Stomach (tissue), 9 donors: ENCODE results near the gene OXNAD1. TPM values are rescaled to one million over a fixed set of nuclear protein-coding genes. Genes with fewer than 3 reads are reported as not detected.

ENCODE experiments used
- DNase-seq, 2 donors: peaks; one replicate each; pipeline versions ENCODE4 v3.0.0 to v3.0.0-alpha.2; 2013 to 2019
- H3K27ac ChIP-seq, 5 donors: fragments of 200-600 bp in 4 of 5; sonication (generic) in 4 of 5; one replicate each; pipeline ENCODE4 v1.5.1; 2013 to 2019; ENCODE audit warnings: mild to moderate bottlenecking in 1 of 5, moderate library complexity in 1 of 5
- H3K27me3 ChIP-seq, 3 donors: fragments of 200-600 bp; sonication (generic); one replicate each; pipeline ENCODE4 v1.5.1; 2017 to 2019; ENCODE audit warnings: mixed run types in 1 of 3
- H3K36me3 ChIP-seq, 4 donors: fragments of 200-600 bp; sonication (generic); 1 replicate in 3 of 4; 2 replicates in 1 of 4; pipeline ENCODE4 v1.5.1; 2016 to 2019
- H3K4me1 ChIP-seq, 4 donors: fragments of 200-600 bp; sonication (generic); one replicate each; pipeline ENCODE4 v1.5.1; 2016 to 2019
- H3K4me3 ChIP-seq, 4 donors: fragments of 200-600 bp; sonication (generic) in 3 of 4; one replicate each; pipeline ENCODE4 v1.5.1; 2016 to 2019; ENCODE audit warnings: mild to moderate bottlenecking in 1 of 4
- H3K9me3 ChIP-seq, 4 donors: fragments of 200-600 bp; sonication (generic); one replicate each; pipeline ENCODE4 v1.5.1; 2016 to 2019
- EP300 ChIP-seq: sonication (generic); formaldehyde crosslinking; IDR thresholded peaks from one replicate; pipeline ENCODE4 v1.6.1; 2017; ENCODE audit warnings: antibody characterized with exemption
- POLR2A ChIP-seq, 4 donors: fragments of 450-650 bp; IDR thresholded peaks; one replicate each; pipeline ENCODE4 v1.6.1; 2016; ENCODE audit warnings: antibody characterized with exemption in 4 of 4, control low read depth in 2 of 4, mild to moderate bottlenecking in 1 of 4, moderate library complexity in 1 of 4
- POLR2AphosphoS5 ChIP-seq, 3 donors: sonication (generic); formaldehyde crosslinking; IDR thresholded peaks; one replicate each; pipeline ENCODE4 v1.6.1; 2016; ENCODE audit warnings: antibody characterized with exemption in 3 of 3
- WGBS, 5 donors: extraction: QIAGEN DNeasy Blood & Tissue Kit in 3 of 5; methylation state at CpG; one replicate each; pipeline versions ENCODE4 v1.1.5 to v1.1.7; 2013 to 2018; 5-methylcytosine and 5-hydroxymethylcytosine counted together
- intact Hi-C: fragments of 100-400 bp; cut with DNase I; formaldehyde crosslinking; loops from one replicate; pipeline ENCODE4 v1.15.1; 2023; ENCODE audit warnings: low total_unique reads
- polyA plus RNA-seq, 3 donors: library from polyadenylated mRNA; stranded (reverse); fragments of 200-250 nt; gene quantifications; one replicate each; pipeline ENCODE4 v1.2.3, GENCODE V29; 2013
- total RNA-seq, 5 donors: library from RNA; depleted of rRNA; stranded (reverse); fragments of >200 nt; gene quantifications; one replicate each; pipeline versions ENCODE4 v1.1.0 to v1.2.3, GENCODE V29; 2014 to 2016
- TF ChIP-seq, protein P1 (sequence below), 7 experiments: fragments of 450-650 bp in 4 of 7; fragments of 200-600 bp in 3 of 7; sonication (generic) in 3 of 7; IDR thresholded peaks; one replicate each; pipeline ENCODE4 v1.5.1; 2016 to 2019; ENCODE audit warnings: antibody characterized with exemption in 7 of 7, control low read depth in 2 of 7, mild to moderate bottlenecking in 1 of 7
- donor health status: healthy with polysubstance abuse.
- donor health status: Bipolar disorder and iron deficiency.
- donor health status: healthy.

OXNAD1 gene
- total and polyA plus RNA-seq, 8 donors, result 5.5 to 51.3 (median 7.6) TPM

DNA sequence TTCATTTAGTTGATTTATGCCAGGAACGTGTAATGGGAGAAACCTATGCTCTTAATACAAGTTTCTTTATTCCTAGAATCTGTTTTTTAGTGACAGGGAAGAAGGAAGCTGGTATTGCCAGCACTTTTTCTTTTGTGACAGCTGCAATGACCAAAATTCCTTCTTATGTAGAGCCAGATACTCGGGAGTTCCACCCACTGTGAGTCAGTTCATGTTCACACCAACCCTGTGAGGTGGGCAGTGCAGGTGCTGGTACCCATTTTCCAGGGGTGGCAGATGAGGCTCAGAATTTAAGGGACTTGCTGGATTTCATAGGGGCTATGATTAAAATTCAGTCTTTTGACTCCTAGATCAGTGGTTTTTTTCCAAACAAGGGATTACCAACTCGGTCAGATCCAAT lies 34.7 kb downstream of the OXNAD1 start:
- intact Hi-C loops, result no loop called here
- no peak for DNase-seq
- H3K9me3 ChIP-seq, result no peaks in the 10 kb centered on the region
- 82 to 85% (median 83%) methylated on average over 3 of the region's 3 CpGs for WGBS, 5 donors
- no peak overlapping the region for H3K4me3 ChIP-seq
- TF ChIP-seq POLR2A (IDR thresholded peaks at IDR 0.05), result no peak
- no peak for TF ChIP-seq POLR2AphosphoS5 (IDR thresholded peaks at IDR 0.05)
- no peak for TF ChIP-seq EP300
- TF ChIP-seq, protein P1, sequence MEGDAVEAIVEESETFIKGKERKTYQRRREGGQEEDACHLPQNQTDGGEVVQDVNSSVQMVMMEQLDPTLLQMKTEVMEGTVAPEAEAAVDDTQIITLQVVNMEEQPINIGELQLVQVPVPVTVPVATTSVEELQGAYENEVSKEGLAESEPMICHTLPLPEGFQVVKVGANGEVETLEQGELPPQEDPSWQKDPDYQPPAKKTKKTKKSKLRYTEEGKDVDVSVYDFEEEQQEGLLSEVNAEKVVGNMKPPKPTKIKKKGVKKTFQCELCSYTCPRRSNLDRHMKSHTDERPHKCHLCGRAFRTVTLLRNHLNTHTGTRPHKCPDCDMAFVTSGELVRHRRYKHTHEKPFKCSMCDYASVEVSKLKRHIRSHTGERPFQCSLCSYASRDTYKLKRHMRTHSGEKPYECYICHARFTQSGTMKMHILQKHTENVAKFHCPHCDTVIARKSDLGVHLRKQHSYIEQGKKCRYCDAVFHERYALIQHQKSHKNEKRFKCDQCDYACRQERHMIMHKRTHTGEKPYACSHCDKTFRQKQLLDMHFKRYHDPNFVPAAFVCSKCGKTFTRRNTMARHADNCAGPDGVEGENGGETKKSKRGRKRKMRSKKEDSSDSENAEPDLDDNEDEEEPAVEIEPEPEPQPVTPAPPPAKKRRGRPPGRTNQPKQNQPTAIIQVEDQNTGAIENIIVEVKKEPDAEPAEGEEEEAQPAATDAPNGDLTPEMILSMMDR (IDR thresholded peaks at IDR 0.05), result no peak
- peaks cover 0 to 7% (median 0%) of the 10 kb centered on the region in 4 donors for H3K4me1 ChIP-seq
- peaks cover 9 to 73% (median 73%) of the 10 kb centered on the region in 4 donors for H3K36me3 ChIP-seq
- H3K27me3 ChIP-seq, result no peaks in the 10 kb centered on the region
- H3K27ac ChIP-seq, result peak overlapping the region in 1 of 5 donors; percentile 5

DNA sequence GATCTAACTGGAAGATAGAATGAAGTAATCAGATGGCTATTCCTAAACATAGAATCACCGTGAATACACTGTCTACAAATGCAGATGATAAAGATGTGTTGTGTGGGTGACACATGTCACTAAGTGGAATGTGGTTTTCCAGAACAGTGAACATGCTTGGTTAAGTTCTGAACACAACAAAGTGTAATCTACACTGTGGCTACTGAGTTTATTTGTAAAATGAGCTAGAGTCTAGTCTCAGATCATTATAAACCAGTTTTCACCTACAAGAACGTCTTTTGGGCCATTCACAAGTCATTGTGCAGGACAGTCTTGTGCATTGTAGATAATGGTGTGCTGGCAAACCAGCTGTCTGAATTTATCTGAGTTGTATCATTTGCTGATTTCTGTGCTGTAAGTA lies 35.3 kb downstream of the OXNAD1 start:
- Histone ChIP-seq H3K36me3 (peaks cover 6 to 73% (median 73%) of the 10 kb centered on the region in 4 donors), H3K27ac (peak overlapping the region in 3 of 5 donors; percentile 44 to 61 (median 46)), H3K4me1 (peaks cover 0 to 7% (median 0%) of the 10 kb centered on the region in 4 donors), H3K9me3 (no peaks in the 10 kb centered on the region), H3K27me3 (no peaks in the 10 kb centered on the region), H3K4me3 (no peak overlapping the region)
- DNase-seq, result no peak
- TF ChIP-seq, protein P1 (IDR thresholded peaks at IDR 0.05), result no peak
- TF ChIP-seq POLR2A (IDR thresholded peaks at IDR 0.05) (no peak), POLR2AphosphoS5 (IDR thresholded peaks at IDR 0.05) (no peak), EP300 (no peak)
- intact Hi-C loops, result no loop called here
- WGBS, 5 donors, result 66 to 87% (median 75%) methylated on average over 2 of the region's 2 CpGs

- H3K9me3 ChIP-seq, result no peaks in the 10 kb centered on the region
- H3K4me3 ChIP-seq, result no peak overlapping the region
- H3K27ac ChIP-seq, result peak overlapping the region in 3 of 5 donors; percentile 44 to 61 (median 46)
- peaks cover 3 to 73% (median 72%) of the 10 kb centered on the region in 4 donors for H3K36me3 ChIP-seq
- DNase-seq, result peak in 1 of 2 donors; percentile 59
- intact Hi-C loops, result no loop called here
- peaks cover 0 to 7% (median 0%) of the 10 kb centered on the region in 4 donors for H3K4me1 ChIP-seq
- TF ChIP-seq POLR2A (IDR thresholded peaks at IDR 0.05), result peak in 1 of 4 donors; percentile 6
- TF ChIP-seq EP300, result no peak
- no peak for TF ChIP-seq POLR2AphosphoS5 (IDR thresholded peaks at IDR 0.05)
- H3K27me3 ChIP-seq, result no peaks in the 10 kb centered on the region
- 80 to 89% (median 84%) methylated on average over 1 to 2 of the region's 2 CpGs for WGBS, 5 donors
Measured at GRCh38 chr3:16300881-16301359, 35.9 kb downstream of the OXNAD1 start.

- no peak for TF ChIP-seq POLR2A (IDR thresholded peaks at IDR 0.05)
- TF ChIP-seq EP300, result no peak
- TF ChIP-seq POLR2AphosphoS5 (IDR thresholded peaks at IDR 0.05), result no peak
- TF ChIP-seq, protein P1 (IDR thresholded peaks at IDR 0.05), result no peak
- no peak for DNase-seq
- intact Hi-C loops, result no loop called here
- H3K9me3 ChIP-seq, result no peaks in the 10 kb centered on the region
- WGBS, 5 donors, result 41 to 55% (median 51%) methylated on average over 6 of the region's 6 CpGs
- no peaks in the 10 kb centered on the region for H3K27me3 ChIP-seq
- H3K4me1 ChIP-seq, result peaks cover 0 to 7% (median 0%) of the 10 kb centered on the region in 4 donors
- H3K27ac ChIP-seq, result peak overlapping the region in 3 of 5 donors; percentile 5 to 61 (median 46)
- H3K4me3 ChIP-seq, result no peak overlapping the region
- peaks cover 3 to 73% (median 69%) of the 10 kb centered on the region in 4 donors for H3K36me3 ChIP-seq
Measured at GRCh38 chr3:16301507-16301906, 36.5 kb downstream of the OXNAD1 start.

DNA sequence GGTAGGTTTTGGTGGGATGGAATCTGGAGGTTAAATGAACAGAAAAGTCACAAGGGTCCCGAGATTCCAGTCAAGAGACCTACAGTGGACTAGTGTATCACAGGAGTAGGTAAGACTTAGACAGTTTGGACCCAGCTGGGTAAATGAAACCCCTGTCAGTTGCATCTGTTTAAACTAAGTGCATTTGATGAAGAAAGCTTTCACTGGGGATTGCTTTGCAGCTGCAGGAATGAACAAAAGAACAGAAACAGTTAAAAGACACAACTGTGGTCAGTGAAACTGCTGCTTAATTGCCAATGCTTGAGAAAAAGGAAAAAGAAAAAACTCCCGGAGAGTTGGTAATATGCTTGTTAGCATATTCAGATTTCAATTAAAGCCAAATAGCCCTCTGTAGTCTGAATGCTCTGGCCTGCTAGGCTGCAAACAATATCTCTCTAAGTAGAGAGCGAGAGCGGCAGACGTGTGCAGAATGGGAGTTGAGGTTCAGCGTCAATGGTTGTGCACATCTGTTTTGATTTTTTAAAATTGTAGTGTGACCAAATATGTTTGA lies 37.1 kb downstream of the OXNAD1 start:
- no peaks in the 10 kb centered on the region for H3K27me3 ChIP-seq
- TF ChIP-seq POLR2A (IDR thresholded peaks at IDR 0.05) (no peak), POLR2AphosphoS5 (IDR thresholded peaks at IDR 0.05) (no peak), EP300 (no peak)
- TF ChIP-seq, protein P1 (IDR thresholded peaks at IDR 0.05), result no peak
- no peak for DNase-seq
- 79 to 85% (median 82%) methylated on average over 6 of the region's 6 CpGs for WGBS, 5 donors
- peaks cover 0 to 7% (median 0%) of the 10 kb centered on the region in 4 donors for H3K4me1 ChIP-seq
- no peak overlapping the region for H3K4me3 ChIP-seq
- intact Hi-C loops, result no loop called here
- no peak overlapping the region for H3K27ac ChIP-seq
- peaks cover 3 to 73% (median 65%) of the 10 kb centered on the region in 4 donors for H3K36me3 ChIP-seq
- no peaks in the 10 kb centered on the region for H3K9me3 ChIP-seq
